Natural killer cell treated with Interleukin-12 subunit alpha and Interleukin-12 subunit beta and Interleukin-15 and Interleukin-18, amount 100 ng/mL, for 72 hours (primary cell): ENCODE results near the gene HK1. TPM values are rescaled to one million over a fixed set of nuclear protein-coding genes. Genes with fewer than 3 reads are reported as not detected.

ENCODE experiments used
- ATAC-seq, 2 donors: fragments of 150-1000 bp; cut with Tn5 transposase in 1 of 2; sonication (Bioruptor Pico), chemical (Tn5 transposase) in 1 of 2; 2 replicates each; pipeline ENCODE4 v1.10.0; 2021
- DNase-seq: peaks from one replicate; pipeline ENCODE4 v3.0.0; 2022; ENCODE audit warnings: low spot score
- H3K27ac Mint-ChIP-seq, 2 donors: 1 replicate in 1 of 2; 2 replicates in 1 of 2; pipeline ENCODE4 v1.8.0; 2022; ENCODE audit warnings: mixed read lengths in 2 of 2, mild to moderate bottlenecking in 1 of 2, moderate library complexity in 1 of 2
- H3K27me3 Mint-ChIP-seq, 2 donors: 1 replicate in 1 of 2; 2 replicates in 1 of 2; pipeline ENCODE4 v1.8.0; 2022; ENCODE audit warnings: mixed read lengths in 2 of 2
- H3K36me3 Mint-ChIP-seq: one replicate; pipeline ENCODE4 v1.8.0; 2022; ENCODE audit warnings: mixed read lengths
- H3K4me1 Mint-ChIP-seq, 2 donors: 1 replicate in 1 of 2; 2 replicates in 1 of 2; pipeline ENCODE4 v1.8.0; 2022; ENCODE audit warnings: low read depth in 2 of 2, mixed read lengths in 2 of 2, mild to moderate bottlenecking in 1 of 2
- H3K4me3 Mint-ChIP-seq: one replicate; pipeline ENCODE4 v1.8.0; 2022; ENCODE audit warnings: mixed read lengths
- H3K9me3 Mint-ChIP-seq: 2 replicates; pipeline ENCODE4 v1.8.0; 2022; ENCODE audit warnings: mixed read lengths
- total RNA-seq, 2 donors: library from RNA; stranded (reverse); gene quantifications; one replicate each; pipeline ENCODE4 v1.2.3, GENCODE V29; 2022

The HK1 gene
- total RNA-seq, 2 donors from 2014 or later: 169 to 185 TPM

GRCh38 chr10:69344591-69345252 is 66.4 kb downstream of the HK1 start:
- no peak for ATAC-seq

GRCh38 chr10:69345402-69345801 is 67.1 kb downstream of the HK1 start:
- H3K4me1 Mint-ChIP-seq: peaks cover 43 to 48% of the 10 kb centered on the region in 2 donors
- ATAC-seq (no peak), DNase-seq (no peak)
- H3K36me3 Mint-ChIP-seq: peaks cover 4% of the 10 kb centered on the region
- no peaks in the 10 kb centered on the region for H3K27me3 Mint-ChIP-seq
- H3K4me3 Mint-ChIP-seq: no peak overlapping the region
- peak overlapping the region in 1 of 2 donors; percentile 64 for H3K27ac Mint-ChIP-seq
- no peaks in the 10 kb centered on the region for H3K9me3 Mint-ChIP-seq

More at GRCh38 chr10:69344591-69345252, 66.4 kb downstream of the HK1 start:
- H3K4me3 Mint-ChIP-seq: no peak overlapping the region
- H3K9me3 Mint-ChIP-seq: no peaks in the 10 kb centered on the region
- peak overlapping the region in 1 of 2 donors; percentile 64 for H3K27ac Mint-ChIP-seq
- H3K36me3 Mint-ChIP-seq: peaks cover 4% of the 10 kb centered on the region
- no peak for DNase-seq
- no peaks in the 10 kb centered on the region for H3K27me3 Mint-ChIP-seq
- H3K4me1 Mint-ChIP-seq: peaks cover 47 to 51% of the 10 kb centered on the region in 2 donors

GRCh38 chr10:69345890-69346474 is 67.7 kb downstream of the HK1 start:
- H3K27me3 Mint-ChIP-seq: no peaks in the 10 kb centered on the region
- H3K4me3 Mint-ChIP-seq: no peak overlapping the region
- no peak overlapping the region for H3K27ac Mint-ChIP-seq
- ATAC-seq: no peak
- no peaks in the 10 kb centered on the region for H3K9me3 Mint-ChIP-seq
- no peak for DNase-seq
- peaks cover 4% of the 10 kb centered on the region for H3K36me3 Mint-ChIP-seq
- H3K4me1 Mint-ChIP-seq: peaks cover 43% of the 10 kb centered on the region in 2 donors

DNA sequence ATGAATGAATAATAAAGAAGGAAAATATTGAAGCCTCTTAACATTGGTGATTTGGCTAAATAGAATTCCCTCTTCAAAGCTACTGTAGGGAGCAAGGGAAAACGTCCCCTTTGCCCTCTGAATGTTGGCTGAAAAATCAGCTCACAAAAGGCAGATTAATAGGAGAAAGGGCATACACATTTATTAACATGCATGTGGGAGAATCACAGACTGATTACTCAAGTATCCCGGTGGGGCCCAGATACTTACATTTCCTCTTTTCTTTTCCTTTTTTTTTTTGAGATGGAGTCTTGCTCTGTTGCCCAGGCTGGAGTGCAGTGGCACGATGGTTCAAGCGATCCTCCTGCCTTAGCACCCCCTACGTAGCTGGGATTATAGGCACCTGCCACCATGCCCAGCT is 68.5 kb downstream of the HK1 start:
- ATAC-seq (no peak), DNase-seq (no peak)
- peaks cover 4% of the 10 kb centered on the region for H3K36me3 Mint-ChIP-seq
- H3K9me3 Mint-ChIP-seq: no peaks in the 10 kb centered on the region
- H3K4me1 Mint-ChIP-seq: peaks cover 41 to 43% of the 10 kb centered on the region in 2 donors
- H3K27me3 Mint-ChIP-seq: no peaks in the 10 kb centered on the region
- no peak overlapping the region for H3K4me3 Mint-ChIP-seq
- H3K27ac Mint-ChIP-seq: no peak overlapping the region

DNA sequence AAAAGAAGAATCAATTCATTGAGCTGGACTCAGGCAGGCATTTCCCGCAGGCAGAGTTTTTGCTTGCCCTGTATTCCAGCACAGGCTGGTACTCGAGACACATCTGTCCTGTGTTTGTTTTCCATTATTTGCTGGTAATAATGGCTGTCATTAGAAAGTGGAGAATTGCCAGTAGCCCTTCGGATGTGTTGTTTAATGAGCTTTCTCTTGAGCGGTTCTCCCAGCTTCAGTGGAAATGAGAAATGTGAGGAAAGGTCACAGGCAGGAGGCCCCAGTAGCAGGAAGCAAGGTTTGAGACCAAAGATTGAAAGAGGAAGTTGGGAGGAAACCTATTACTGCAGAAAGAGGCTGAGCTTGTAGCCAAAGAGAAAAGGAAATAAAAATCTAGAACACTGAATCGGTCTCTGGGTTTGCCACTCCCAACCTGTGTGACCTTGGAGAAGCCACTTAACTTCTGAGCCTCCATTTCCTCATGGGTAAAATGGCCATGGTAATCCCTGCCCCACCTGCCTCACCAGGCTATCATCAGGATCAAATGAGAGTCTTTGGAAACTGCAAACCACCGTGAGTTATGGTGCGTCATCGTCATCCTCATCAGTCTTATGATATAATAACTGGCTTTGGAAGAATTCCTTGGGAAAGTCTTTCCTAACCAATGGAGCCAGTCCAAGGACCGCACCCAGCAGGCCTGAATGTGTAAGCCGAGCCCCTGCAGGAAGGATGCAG is 70.7 kb downstream of the HK1 start:
- peak overlapping the region; percentile 38 to 60 for H3K27ac Mint-ChIP-seq
- no peak overlapping the region for H3K4me3 Mint-ChIP-seq
- ATAC-seq (no peak), DNase-seq (no peak)
- H3K4me1 Mint-ChIP-seq: peaks cover 29 to 32% of the 10 kb centered on the region in 2 donors
- no peaks in the 10 kb centered on the region for H3K9me3 Mint-ChIP-seq
- H3K27me3 Mint-ChIP-seq: no peaks in the 10 kb centered on the region
- peaks cover 3% of the 10 kb centered on the region for H3K36me3 Mint-ChIP-seq

DNA sequence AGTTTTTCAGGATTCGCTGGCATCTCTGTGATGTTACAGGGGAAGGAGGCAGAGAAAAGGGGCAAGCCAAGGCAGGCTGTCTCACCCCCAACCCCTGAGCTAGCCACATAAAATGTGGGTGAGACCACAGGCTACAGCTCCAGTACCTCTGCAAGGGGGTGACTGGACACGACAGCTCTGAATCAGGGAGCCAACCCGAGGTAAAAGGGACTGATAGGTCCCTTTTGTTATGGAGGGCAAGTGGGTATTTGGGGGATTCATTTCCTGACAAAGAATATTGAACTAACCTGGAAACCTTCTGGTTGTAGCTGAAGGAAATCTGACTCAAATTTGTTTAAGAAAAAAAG is 71.2 kb downstream of the HK1 start:
- no peaks in the 10 kb centered on the region for H3K36me3 Mint-ChIP-seq
- no peak overlapping the region for H3K4me3 Mint-ChIP-seq
- no peaks in the 10 kb centered on the region for H3K9me3 Mint-ChIP-seq
- peak overlapping the region in 1 of 2 donors; percentile 60 for H3K27ac Mint-ChIP-seq
- peaks cover 26 to 32% of the 10 kb centered on the region in 2 donors for H3K4me1 Mint-ChIP-seq
- ATAC-seq (no peak), DNase-seq (no peak)
- H3K27me3 Mint-ChIP-seq: no peaks in the 10 kb centered on the region

GRCh38 chr10:69351589-69351988 is 73.3 kb downstream of the HK1 start:
- no peak overlapping the region for H3K27ac Mint-ChIP-seq
- no peak overlapping the region for H3K4me3 Mint-ChIP-seq
- ATAC-seq (no peak), DNase-seq (no peak)
- H3K27me3 Mint-ChIP-seq: no peaks in the 10 kb centered on the region
- H3K9me3 Mint-ChIP-seq: no peaks in the 10 kb centered on the region
- H3K36me3 Mint-ChIP-seq: no peaks in the 10 kb centered on the region
- H3K4me1 Mint-ChIP-seq: peaks cover 17 to 26% of the 10 kb centered on the region in 2 donors

DNA sequence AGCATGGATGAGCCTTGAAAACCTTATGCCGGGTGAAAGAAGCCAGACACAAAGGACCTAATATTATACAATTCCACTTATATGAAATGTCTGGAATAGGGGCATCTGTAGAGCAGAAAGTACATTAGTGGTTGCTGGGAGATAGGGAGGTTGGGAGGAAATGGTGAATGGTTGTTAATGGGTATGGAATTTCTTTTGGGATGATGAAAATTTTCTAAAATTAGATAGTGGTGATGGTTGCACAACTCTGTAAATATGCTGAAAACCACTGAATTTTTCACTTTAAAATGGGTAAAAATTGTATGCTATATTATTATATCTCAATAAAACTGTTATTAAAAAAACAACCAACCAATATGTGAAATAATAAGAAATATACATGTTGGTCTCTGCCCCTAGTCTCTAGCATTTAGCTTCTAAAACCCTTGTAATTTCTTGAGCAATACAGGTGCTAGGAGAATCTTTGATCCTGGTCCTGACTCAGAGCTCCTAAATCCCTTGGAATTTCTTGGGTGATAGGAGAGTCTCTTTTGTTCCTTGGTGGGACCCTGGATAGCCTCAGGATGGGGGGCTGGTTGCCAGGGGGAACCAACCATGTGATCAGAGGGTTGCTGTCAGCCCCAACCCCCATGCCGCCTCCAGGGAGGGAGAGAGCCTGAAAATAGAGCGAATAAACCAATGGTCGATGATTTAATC is 74.4 kb downstream of the HK1 start:
- no peaks in the 10 kb centered on the region for H3K9me3 Mint-ChIP-seq
- no peaks in the 10 kb centered on the region for H3K27me3 Mint-ChIP-seq
- no peak for DNase-seq
- no peak for ATAC-seq
- peaks cover 16 to 27% of the 10 kb centered on the region in 2 donors for H3K4me1 Mint-ChIP-seq
- H3K4me3 Mint-ChIP-seq: no peak overlapping the region
- no peak overlapping the region for H3K27ac Mint-ChIP-seq
- no peaks in the 10 kb centered on the region for H3K36me3 Mint-ChIP-seq

DNA sequence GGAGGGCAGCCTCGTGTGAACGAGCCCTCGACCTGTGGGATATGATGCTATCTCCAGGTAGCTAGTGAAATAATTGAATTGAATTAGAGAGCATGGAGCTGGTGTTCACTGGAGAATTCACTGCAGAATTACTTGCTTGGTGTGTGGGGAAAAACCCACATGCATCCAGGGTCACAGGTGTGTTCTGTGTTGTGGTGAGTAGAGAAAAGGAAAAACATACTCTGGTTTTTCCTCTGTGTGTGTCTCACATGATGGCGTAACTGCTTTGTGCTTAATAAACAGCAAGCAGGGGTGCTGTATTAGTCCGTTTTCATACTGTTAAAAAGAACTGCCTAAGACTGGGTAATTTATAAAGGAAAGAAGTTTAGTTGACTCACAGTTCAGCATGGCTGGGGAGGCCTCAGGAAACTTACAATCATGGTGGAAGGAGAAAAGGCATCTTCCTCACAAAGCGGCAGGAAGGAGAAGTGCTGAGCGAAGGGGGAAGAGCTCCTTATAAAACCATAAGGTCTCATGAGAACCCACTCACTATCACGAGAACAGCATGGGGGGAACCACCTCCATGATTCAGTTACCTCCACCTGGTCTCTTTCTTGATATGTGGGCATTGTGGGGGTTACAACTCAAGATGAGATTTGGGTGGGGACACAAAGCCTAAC is 75.8 kb downstream of the HK1 start:
- Mint-ChIP-seq H3K4me1 (peaks cover 11 to 24% of the 10 kb centered on the region in 2 donors), H3K27ac (no peak overlapping the region), H3K4me3 (no peak overlapping the region), H3K9me3 (no peaks in the 10 kb centered on the region), H3K27me3 (no peaks in the 10 kb centered on the region), H3K36me3 (no peaks in the 10 kb centered on the region)
- no peak for ATAC-seq
- DNase-seq: no peak

DNA sequence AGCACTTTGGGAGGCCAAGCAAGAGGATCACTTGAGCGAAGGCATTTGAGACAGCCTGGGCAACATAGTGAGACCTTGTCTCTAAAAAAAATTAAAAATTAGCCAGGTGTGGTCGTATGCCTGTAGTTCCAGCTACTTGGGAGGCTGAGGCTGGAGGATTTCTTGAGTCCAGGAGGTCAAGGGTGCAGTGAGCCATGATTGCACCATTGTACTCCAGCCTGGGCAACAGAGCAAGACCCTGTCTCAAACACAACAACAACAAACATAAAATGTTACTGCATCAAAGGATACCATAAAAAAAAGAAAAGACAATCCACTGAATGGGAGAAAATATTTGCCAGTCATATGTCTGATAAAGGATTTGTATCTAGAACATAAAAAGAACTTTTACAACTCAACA is 77.9 kb downstream of the HK1 start:
- ATAC-seq: no peak
- peaks cover 24 to 36% of the 10 kb centered on the region in 2 donors for H3K4me1 Mint-ChIP-seq
- no peak overlapping the region for H3K4me3 Mint-ChIP-seq
- no peaks in the 10 kb centered on the region for H3K27me3 Mint-ChIP-seq
- no peaks in the 10 kb centered on the region for H3K9me3 Mint-ChIP-seq
- no peak for DNase-seq
- H3K27ac Mint-ChIP-seq: no peak overlapping the region
- no peaks in the 10 kb centered on the region for H3K36me3 Mint-ChIP-seq

DNA sequence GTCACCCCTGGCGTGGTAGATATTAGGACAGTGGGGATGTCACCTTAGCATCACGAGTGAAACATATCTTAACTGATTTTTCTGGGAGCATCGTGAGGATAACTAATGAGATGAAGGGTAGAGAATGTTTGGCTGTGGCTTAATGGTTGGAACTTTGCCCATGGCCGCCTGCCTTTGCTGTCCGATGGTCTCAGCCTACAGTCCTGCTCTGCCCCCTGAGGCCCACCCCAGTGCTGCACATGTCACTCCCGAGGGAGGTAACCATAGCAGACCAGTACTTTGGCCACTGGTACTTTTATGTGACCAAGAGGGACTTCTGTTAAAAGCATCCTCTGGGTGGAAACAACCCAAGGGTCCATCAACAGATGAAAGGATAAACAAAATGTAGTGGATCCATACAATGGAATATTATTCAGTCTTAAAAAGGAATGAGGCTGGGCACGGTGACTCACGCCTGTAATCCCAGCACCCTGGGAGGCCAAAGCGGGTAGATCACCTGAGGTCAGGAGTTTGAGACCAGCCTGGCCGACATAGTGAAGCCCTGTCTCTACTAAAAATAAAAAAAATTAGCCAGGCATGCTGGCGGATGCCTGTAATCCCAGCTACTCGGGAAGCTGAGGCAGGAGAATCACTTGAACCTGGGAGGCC is 80.0 kb downstream of the HK1 start:
- Mint-ChIP-seq H3K27ac (peak overlapping the region; percentile 31 to 73), H3K27me3 (no peaks in the 10 kb centered on the region), H3K9me3 (no peaks in the 10 kb centered on the region), H3K4me3 (no peak overlapping the region), H3K4me1 (peaks cover 29 to 36% of the 10 kb centered on the region in 2 donors), H3K36me3 (no peaks in the 10 kb centered on the region)
- ATAC-seq: no peak
- DNase-seq: no peak

- H3K27me3 Mint-ChIP-seq: no peaks in the 10 kb centered on the region
- peak overlapping the region; percentile 34 for H3K4me3 Mint-ChIP-seq
- no peaks in the 10 kb centered on the region for H3K36me3 Mint-ChIP-seq
- no peak for DNase-seq
- peak overlapping the region; percentile 25 to 73 for H3K27ac Mint-ChIP-seq
- ATAC-seq: peak; percentile 59 to 64
- H3K4me1 Mint-ChIP-seq: peaks cover 32 to 37% of the 10 kb centered on the region in 2 donors
- no peaks in the 10 kb centered on the region for H3K9me3 Mint-ChIP-seq
These were observed 80.9 kb downstream of the HK1 start for GRCh38 chr10:69359148-69359547.

DNA sequence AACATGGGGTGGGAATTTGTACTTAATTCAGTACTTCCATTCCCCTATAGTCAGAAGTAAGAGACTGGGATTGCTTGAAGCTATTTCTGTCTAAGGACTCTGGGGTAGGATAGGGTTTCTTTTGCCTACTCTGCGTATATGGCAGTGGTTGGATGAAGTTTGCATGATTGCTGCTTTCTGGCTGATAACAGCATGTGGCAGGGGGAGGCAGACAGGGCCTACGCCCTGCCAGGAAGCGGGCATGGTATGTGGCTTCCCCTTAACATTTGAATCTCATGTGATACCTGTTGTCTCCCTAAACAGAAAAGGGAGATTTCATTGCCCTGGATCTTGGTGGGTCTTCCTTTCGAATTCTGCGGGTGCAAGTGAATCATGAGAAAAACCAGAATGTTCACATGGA is 81.3 kb downstream of the HK1 start:
- ATAC-seq: peak; percentile 21 to 42
- Mint-ChIP-seq H3K27me3 (no peaks in the 10 kb centered on the region), H3K27ac (peak overlapping the region; percentile 25 to 73), H3K4me1 (peaks cover 32 to 34% of the 10 kb centered on the region in 2 donors), H3K9me3 (no peaks in the 10 kb centered on the region), H3K4me3 (peak overlapping the region; percentile 34), H3K36me3 (no peaks in the 10 kb centered on the region)
- no peak for DNase-seq
